Measurements from ENCODE around the gene ELOVL5.
"Not testable (repeated sequence)": the region's sequence is repeated elsewhere in the genome, so short reads cannot be mapped to it uniquely, and the experiment has no call there.

ELOVL5 gene

GRCh38 chr6:53348371-53349208 lies at the start of gene ELOVL5:
Gene ELOVL5 (minus strand): TSS chr6:53348950. CDS start chr6:53295699, 53,251 bp downstream.
- peak; percentile 98 for DNase-seq

GRCh38 chr6:53397283-53397682 lies 48.5 kb upstream of the ELOVL5 start:
- DNase-seq, result no peak

GRCh38 chr6:53395986-53396385 lies 47.2 kb upstream of the ELOVL5 start:
- no peak for DNase-seq

GRCh38 chr6:53394704-53395103 lies 46.0 kb upstream of the ELOVL5 start:
- DNase-seq, result no peak

GRCh38 chr6:53391170-53391569 lies 42.4 kb upstream of the ELOVL5 start:
- no peak for DNase-seq

- no peak for DNase-seq
These were observed 41.3 kb upstream of the ELOVL5 start for GRCh38 chr6:53390010-53390409.

- DNase-seq, result not testable (repeated sequence)
These were observed 39.9 kb upstream of the ELOVL5 start for GRCh38 chr6:53388615-53389014.

GRCh38 chr6:53382421-53382820 lies 33.7 kb upstream of the ELOVL5 start:
- DNase-seq, result no peak

- DNase-seq, result no peak
These were observed 29.5 kb upstream of the ELOVL5 start for GRCh38 chr6:53378208-53378607.

- DNase-seq, result no peak
These were observed 29.0 kb upstream of the ELOVL5 start for GRCh38 chr6:53377793-53378192.

- no peak for DNase-seq
These were observed 28.5 kb upstream of the ELOVL5 start for GRCh38 chr6:53377289-53377688.

- no peak for DNase-seq
These were observed 28.0 kb upstream of the ELOVL5 start for GRCh38 chr6:53376661-53377226.

GRCh38 chr6:53375847-53376246 lies 27.1 kb upstream of the ELOVL5 start:
- DNase-seq, result no peak

GRCh38 chr6:53373638-53374037 lies 24.9 kb upstream of the ELOVL5 start:
- DNase-seq, result no peak

- no peak for DNase-seq
These were observed 21.2 kb upstream of the ELOVL5 start for GRCh38 chr6:53369876-53370515.

GRCh38 chr6:53369051-53369450 lies 20.3 kb upstream of the ELOVL5 start:
- DNase-seq, result no peak

GRCh38 chr6:53366128-53366641 lies 17.4 kb upstream of the ELOVL5 start:
- DNase-seq, result no peak

- no peak for DNase-seq
These were observed 14.8 kb upstream of the ELOVL5 start for GRCh38 chr6:53363341-53364079.

- peak; percentile 76 for DNase-seq
These were observed 12.8 kb upstream of the ELOVL5 start for GRCh38 chr6:53361549-53362031.

GRCh38 chr6:53360093-53360912 lies 11.6 kb upstream of the ELOVL5 start:
- DNase-seq, result peak; percentile 37

GRCh38 chr6:53359843-53360092 lies 11.0 kb upstream of the ELOVL5 start:
- no peak for DNase-seq
